Measurements from ENCODE around the gene PLD4.

The PLD4 gene

DNA sequence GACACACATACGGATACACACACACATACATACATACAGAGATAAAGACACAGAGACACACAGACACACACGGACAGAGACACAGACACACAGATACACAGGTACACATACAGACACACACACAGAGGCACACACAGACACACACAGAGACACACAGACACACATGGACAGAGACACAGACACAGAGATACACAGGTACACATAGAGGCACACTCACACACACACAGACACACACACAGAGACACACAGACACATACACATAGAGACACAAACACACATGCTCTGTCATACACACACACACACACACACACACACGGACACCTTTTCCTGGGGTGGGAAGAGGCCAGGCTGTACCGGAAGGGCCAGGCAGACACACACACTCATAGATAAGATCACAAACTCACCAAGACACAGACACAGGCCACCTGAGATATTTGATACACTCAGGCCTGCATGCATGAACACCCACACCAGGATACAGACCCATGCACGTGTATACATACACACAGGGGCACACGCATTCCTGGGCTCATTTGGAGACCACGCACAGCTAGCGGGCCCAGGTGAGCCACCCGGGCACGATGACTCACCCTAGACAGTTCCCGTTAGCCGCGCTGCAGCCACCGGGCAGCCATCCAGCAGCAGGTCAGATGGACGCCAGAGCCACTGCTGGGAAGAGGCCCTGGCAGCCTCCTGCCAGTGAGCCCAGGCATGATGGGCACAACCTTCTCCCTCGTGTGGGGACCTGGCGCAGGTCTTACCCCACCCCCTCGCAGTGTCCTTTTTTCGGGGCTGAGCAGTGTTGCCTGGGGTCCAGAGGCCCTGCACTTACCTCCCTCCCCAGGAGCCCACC is 55.3 kb downstream of the PLD4 start:
- TF ChIP-seq SPI1 (IDR thresholded peaks at IDR 0.05; ENCODE audit: borderline replicate concordance, low read depth) (no peak), REST (IDR thresholded peaks at IDR 0.05; ENCODE audit: insufficient replicate concordance, low read depth) (no peak), POLR2AphosphoS5 (IDR thresholded peaks at IDR 0.05; ENCODE audit: low read depth) (no peak), GABPA (IDR thresholded peaks at IDR 0.05; ENCODE audit: low read depth) (no peak)
- TF ChIP-seq, protein P1, sequence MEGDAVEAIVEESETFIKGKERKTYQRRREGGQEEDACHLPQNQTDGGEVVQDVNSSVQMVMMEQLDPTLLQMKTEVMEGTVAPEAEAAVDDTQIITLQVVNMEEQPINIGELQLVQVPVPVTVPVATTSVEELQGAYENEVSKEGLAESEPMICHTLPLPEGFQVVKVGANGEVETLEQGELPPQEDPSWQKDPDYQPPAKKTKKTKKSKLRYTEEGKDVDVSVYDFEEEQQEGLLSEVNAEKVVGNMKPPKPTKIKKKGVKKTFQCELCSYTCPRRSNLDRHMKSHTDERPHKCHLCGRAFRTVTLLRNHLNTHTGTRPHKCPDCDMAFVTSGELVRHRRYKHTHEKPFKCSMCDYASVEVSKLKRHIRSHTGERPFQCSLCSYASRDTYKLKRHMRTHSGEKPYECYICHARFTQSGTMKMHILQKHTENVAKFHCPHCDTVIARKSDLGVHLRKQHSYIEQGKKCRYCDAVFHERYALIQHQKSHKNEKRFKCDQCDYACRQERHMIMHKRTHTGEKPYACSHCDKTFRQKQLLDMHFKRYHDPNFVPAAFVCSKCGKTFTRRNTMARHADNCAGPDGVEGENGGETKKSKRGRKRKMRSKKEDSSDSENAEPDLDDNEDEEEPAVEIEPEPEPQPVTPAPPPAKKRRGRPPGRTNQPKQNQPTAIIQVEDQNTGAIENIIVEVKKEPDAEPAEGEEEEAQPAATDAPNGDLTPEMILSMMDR (IDR thresholded peaks at IDR 0.05; ENCODE audit: insufficient read depth, low read length) = no peak
- no peak overlapping the region for H3K4me3 ChIP-seq (replicated peaks; ENCODE audit: insufficient read depth, low read length)
- no peak overlapping the region for H3K27ac ChIP-seq (replicated peaks)
- H3K27me3 ChIP-seq (ENCODE audit: insufficient read depth, poor library complexity, severe bottlenecking) = peaks cover 17% of the 10 kb centered on the region
- DNase-seq (ENCODE audit: low read depth in 1 of 2, low spot score in 1 of 2) = no peak

DNA sequence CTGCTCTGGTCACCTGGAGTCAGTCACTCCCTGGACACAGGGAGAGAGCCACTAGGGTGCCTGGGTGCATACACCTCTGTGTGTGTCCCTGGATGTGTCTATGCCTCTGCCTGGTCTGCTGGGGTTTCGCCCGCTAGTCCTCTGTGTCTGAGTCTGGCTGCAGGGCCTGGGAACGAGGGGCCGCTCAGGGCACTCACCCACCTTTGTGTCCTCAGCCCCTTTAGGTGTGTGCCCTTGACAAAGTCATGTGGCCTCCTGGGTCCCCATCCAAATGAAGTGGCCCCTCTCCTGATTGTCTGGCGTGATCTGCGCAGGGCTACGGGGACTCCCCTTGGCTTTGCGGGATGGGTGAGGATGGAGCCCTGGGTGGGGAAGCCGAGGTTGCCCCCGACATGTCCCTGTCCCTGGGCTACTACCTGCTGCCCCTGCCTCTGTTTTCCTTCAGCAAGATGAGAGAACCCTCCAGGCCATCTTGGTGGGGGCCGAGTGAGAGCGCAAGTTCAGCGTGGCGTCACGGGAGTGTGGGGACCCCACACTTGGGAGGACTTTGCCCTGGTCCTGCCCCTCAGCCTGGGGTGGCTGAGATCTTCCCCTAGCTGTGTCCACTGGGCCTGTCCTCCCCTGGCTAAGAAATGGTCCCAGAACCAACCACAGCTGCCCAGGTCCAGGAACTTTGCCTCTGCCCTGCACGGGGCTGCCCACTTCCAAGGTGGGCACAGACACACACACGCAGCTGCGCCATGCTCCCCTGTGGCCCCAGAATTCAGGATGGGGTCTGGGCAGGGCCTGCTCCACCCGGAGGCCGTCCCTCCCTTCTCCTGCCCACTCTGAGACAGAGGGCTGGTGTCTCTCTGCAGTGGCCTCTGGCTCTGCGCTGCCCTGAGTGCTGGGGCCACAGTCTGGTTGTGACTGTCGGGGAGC is 56.2 kb downstream of the PLD4 start:
- H3K27ac ChIP-seq (replicated peaks) = no peak overlapping the region
- peaks cover 17% of the 10 kb centered on the region for H3K27me3 ChIP-seq (ENCODE audit: insufficient read depth, poor library complexity, severe bottlenecking)
- no peak for DNase-seq (ENCODE audit: low read depth in 1 of 2, low spot score in 1 of 2)
- no peak overlapping the region for H3K4me3 ChIP-seq (replicated peaks; ENCODE audit: insufficient read depth, low read length)
- no peak for TF ChIP-seq REST (IDR thresholded peaks at IDR 0.05; ENCODE audit: insufficient replicate concordance, low read depth)
- no peak for TF ChIP-seq POLR2AphosphoS5 (IDR thresholded peaks at IDR 0.05; ENCODE audit: low read depth)
- TF ChIP-seq, protein P1 (IDR thresholded peaks at IDR 0.05; ENCODE audit: insufficient read depth, low read length) = no peak
- TF ChIP-seq SPI1 (IDR thresholded peaks at IDR 0.05; ENCODE audit: borderline replicate concordance, low read depth) = no peak
- no peak for TF ChIP-seq GABPA (IDR thresholded peaks at IDR 0.05; ENCODE audit: low read depth)

DNA sequence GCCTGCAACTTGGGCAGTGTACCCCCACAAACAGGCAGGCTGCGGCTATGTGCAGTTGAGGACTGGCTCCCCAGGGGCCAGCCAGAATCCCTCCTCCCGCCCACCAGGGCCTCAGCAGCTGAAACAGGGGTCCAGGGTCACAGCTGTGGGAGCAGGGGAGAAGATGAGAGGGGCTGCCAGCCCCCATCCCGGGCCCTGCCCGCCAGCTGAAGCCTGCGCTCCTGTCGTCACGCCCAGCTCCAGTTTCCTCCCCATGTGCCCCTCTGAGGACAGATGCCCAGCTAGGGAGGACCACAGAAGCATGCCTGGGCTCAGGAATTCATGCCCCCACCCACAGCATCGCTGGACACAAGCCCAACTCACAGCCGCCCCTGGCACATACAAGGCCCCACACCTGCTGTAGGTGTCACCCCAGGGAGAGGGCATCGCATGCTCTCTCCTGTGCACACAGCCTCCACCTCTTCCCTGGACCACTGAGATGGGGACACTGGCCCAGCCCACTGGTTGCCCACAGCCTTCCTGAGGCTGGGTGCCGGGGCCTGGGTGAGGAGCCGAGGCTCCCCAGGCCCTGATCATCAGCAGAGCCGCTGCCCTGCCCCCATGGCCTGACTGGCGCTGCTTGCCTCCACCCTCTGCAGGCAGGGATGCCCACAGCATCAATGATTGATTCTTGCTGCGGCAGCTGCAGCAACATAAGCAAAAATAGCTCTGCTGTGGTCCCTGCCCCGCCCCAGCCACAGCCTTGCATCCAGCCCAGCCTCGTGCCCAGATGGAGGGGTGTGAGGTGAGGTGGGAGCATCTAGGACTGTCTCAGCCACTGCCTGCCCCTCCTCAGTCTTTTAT is 57.2 kb downstream of the PLD4 start:
- no peak for TF ChIP-seq SPI1 (IDR thresholded peaks at IDR 0.05; ENCODE audit: borderline replicate concordance, low read depth)
- no peak for TF ChIP-seq POLR2AphosphoS5 (IDR thresholded peaks at IDR 0.05; ENCODE audit: low read depth)
- no peak for TF ChIP-seq GABPA (IDR thresholded peaks at IDR 0.05; ENCODE audit: low read depth)
- TF ChIP-seq REST (IDR thresholded peaks at IDR 0.05; ENCODE audit: insufficient replicate concordance, low read depth) = no peak
- TF ChIP-seq, protein P1 (IDR thresholded peaks at IDR 0.05; ENCODE audit: insufficient read depth, low read length) = no peak
- peaks cover 15% of the 10 kb centered on the region for H3K27me3 ChIP-seq (ENCODE audit: insufficient read depth, poor library complexity, severe bottlenecking)
- DNase-seq (ENCODE audit: low read depth in 1 of 2, low spot score in 1 of 2) = no peak
- no peak overlapping the region for H3K27ac ChIP-seq (replicated peaks)
- H3K4me3 ChIP-seq (replicated peaks; ENCODE audit: insufficient read depth, low read length) = no peak overlapping the region
